Measurements from ENCODE around the gene NUP153.
"Not testable (repeated sequence)": the region's sequence is repeated elsewhere in the genome, so short reads cannot be mapped to it uniquely, and the experiment has no call there.

Gene NUP153

DNA sequence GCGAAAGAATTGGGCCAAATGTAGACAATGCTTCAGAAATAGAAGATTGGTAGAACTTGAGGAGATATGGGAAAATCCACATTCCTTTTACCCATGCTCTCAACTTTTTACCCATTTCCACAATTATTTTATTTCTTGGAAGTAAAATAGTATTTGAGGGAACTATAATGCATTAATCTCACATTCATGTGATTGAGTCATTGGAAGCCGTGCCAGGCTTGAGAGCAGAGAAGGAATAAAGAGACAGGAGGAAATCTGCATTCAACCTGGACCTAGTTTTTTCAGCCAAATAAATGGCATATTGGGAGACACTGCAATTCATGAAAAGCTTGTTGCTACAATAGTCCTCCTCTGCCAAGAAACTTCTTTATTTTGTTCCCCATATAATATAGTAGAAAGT is 2.8 kb upstream of the NUP153 start:
- Histone ChIP-seq H3K27me3 (ENCODE audit: control insufficient read depth in 1 of 2, insufficient read depth in 2 of 2, low read length in 2 of 2) (no peaks in the 10 kb centered on the region), H3K9ac (ENCODE audit: low read length) (no peak overlapping the region), H3K36me3 (ENCODE audit: insufficient read depth, low read length) (no peaks in the 10 kb centered on the region)

DNA sequence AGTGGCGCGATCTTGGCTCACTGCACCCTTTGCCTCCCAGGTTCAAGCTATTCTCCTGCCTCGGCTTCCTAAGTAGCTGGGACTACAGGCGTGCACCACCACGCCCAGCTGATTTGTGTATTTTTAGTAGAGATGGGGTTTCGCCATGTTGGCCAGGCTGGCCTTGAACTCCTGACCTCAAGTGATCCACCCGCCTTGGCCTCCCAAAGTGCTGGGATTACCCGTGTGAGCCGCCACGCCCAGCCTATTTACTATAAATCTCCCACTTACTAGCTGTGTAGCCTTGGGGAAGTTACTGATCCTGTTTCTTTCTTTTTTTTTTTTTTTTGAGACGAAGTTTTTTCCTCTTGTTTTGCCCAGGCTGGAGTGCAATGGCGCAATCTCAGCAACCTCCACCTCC is 1.3 kb upstream of the NUP153 start:
- not testable (repeated sequence) for H3K27me3 ChIP-seq (ENCODE audit: control insufficient read depth in 1 of 2, insufficient read depth in 2 of 2, low read length in 2 of 2); H3K9ac ChIP-seq (ENCODE audit: low read length); H3K9me3 ChIP-seq (ENCODE audit: low read length); H3K36me3 ChIP-seq (ENCODE audit: insufficient read depth, low read length); H3K4me3 ChIP-seq (ENCODE audit: low read depth in 1 of 2, low read length in 2 of 2); H3K27ac ChIP-seq (ENCODE audit: low read depth, low read length)
- H3K4me1 ChIP-seq (ENCODE audit: insufficient read depth, low read length) = peaks cover 11% of the 10 kb centered on the region

More for the DNA sequence above, 2.8 kb upstream of the NUP153 start:
- H3K4me1 ChIP-seq (ENCODE audit: insufficient read depth, low read length) = peaks cover under 1% of the 10 kb centered on the region
- H3K27ac ChIP-seq (ENCODE audit: low read depth, low read length) = no peak overlapping the region
- H3K9me3 ChIP-seq (ENCODE audit: low read length) = no peaks in the 10 kb centered on the region
- no peak overlapping the region for H3K4me3 ChIP-seq (ENCODE audit: low read depth in 1 of 2, low read length in 2 of 2)

DNA sequence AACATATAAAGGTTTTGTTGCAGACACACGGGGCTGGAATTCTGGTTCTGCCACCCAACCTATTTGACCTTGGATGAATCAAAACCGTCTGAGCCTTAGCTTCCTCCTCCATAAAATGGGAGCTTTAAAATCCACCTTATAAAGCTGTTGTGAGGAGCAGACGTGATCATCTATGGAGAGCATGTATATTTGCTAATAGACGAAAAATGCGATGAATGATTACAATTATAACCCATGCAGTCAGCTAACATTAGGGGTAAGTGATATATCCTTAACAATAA is 586 bp upstream of the NUP153 start:
- Histone ChIP-seq H3K27ac (ENCODE audit: low read depth, low read length) (peak overlapping the region; percentile 71), H3K27me3 (ENCODE audit: control insufficient read depth in 1 of 2, insufficient read depth in 2 of 2, low read length in 2 of 2) (no peaks in the 10 kb centered on the region), H3K36me3 (ENCODE audit: insufficient read depth, low read length) (no peaks in the 10 kb centered on the region), H3K4me1 (ENCODE audit: insufficient read depth, low read length) (peaks cover 17% of the 10 kb centered on the region), H3K4me3 (ENCODE audit: low read depth in 1 of 2, low read length in 2 of 2) (peak overlapping the region; percentile 1 to 83), H3K9ac (ENCODE audit: low read length) (no peak overlapping the region), H3K9me3 (ENCODE audit: low read length) (no peaks in the 10 kb centered on the region)

DNA sequence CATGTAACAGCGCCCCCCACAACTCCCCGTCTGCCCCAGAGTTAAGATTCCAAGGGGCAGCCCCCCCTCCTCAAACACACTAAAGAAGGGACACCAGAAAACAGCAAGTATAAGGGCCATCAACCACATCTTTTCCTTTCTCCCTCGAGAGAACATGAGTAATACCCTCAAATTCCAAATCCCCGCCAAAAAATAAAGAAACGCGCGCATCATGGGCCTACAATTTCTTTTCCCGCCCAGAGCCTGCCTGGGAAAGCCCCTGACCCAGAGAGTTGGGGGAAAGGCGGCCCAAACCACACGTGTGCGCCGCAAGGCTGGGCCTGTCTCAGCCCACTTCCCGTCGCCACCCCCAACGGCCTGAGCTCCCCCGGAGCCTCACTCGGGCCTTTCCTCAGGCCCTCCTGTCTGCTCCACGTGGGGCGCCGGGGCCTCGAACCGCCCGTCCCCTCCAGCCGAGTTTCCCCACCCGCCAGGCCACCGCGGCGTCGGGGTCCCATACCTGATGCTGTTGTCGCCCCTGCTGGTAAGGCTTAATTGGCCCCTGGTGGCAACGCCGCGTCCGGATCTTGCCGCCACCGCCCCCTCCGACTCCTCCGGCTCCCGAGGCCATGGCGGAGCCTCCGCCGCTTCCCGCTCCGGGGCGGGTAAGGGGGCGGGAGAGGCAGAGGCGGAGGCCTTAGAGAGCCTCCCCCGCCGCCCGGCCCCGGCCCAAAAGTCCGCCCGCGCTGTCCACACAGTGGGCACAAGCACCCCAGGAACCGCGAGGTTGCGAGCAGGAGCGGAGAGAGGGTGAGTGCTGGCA is 746 bp downstream of the NUP153 start:
- H3K9ac ChIP-seq (ENCODE audit: low read length) = peak overlapping the region; percentile 89
- H3K27me3 ChIP-seq (ENCODE audit: control insufficient read depth in 1 of 2, insufficient read depth in 2 of 2, low read length in 2 of 2) = no peaks in the 10 kb centered on the region
- peaks cover 17% of the 10 kb centered on the region for H3K4me1 ChIP-seq (ENCODE audit: insufficient read depth, low read length)
- H3K36me3 ChIP-seq (ENCODE audit: insufficient read depth, low read length) = no peaks in the 10 kb centered on the region
- H3K27ac ChIP-seq (ENCODE audit: low read depth, low read length) = peak overlapping the region; percentile 99
- H3K9me3 ChIP-seq (ENCODE audit: low read length) = no peaks in the 10 kb centered on the region
- peak overlapping the region; percentile 83 to 96 for H3K4me3 ChIP-seq (ENCODE audit: low read depth in 1 of 2, low read length in 2 of 2)

DNA sequence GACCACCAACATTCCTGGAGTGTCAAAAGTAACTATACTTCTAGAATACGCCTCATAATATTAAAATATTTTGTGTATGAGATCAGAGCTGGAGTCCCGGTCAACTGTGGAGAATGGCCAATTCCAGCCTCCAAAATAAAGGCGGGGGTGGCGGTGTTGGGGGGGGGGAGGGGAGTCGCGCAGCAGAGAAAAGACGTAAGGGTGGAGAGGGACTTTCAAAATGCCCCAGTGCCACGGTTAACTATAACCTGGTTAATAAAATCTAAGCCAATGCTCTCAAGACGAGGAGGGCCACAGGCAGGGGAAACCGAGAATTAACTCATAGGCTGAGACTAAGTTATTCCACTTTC is 1.3 kb downstream of the NUP153 start:
- Histone ChIP-seq H3K4me3 (ENCODE audit: low read depth in 1 of 2, low read length in 2 of 2) (peak overlapping the region; percentile 83 to 96), H3K36me3 (ENCODE audit: insufficient read depth, low read length) (no peaks in the 10 kb centered on the region), H3K9ac (ENCODE audit: low read length) (peak overlapping the region; percentile 89), H3K9me3 (ENCODE audit: low read length) (no peaks in the 10 kb centered on the region), H3K4me1 (ENCODE audit: insufficient read depth, low read length) (peaks cover 19% of the 10 kb centered on the region), H3K27me3 (ENCODE audit: control insufficient read depth in 1 of 2, insufficient read depth in 2 of 2, low read length in 2 of 2) (no peaks in the 10 kb centered on the region), H3K27ac (ENCODE audit: low read depth, low read length) (peak overlapping the region; percentile 99)

DNA sequence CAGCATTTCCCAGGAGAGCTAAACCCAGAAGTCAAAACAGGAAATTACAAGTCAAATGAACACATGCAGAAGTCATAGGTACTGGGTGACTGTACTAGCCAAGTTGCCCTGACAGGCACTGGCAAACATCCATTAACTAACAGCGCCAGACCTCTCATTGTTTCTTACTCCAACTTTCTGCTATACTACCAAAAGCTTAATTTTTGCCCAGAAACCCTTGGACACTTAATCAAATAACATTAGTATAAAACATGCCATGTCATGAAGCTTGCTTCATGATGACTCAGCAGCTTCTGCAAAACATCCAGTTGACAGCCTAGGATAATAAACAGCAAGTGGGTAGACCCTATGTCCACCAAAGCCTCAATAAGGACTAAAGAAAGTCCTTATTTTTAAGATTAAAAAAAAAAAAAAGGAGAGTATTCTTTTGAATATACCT is 3.5 kb downstream of the NUP153 start:
- H3K27me3 ChIP-seq (ENCODE audit: control insufficient read depth in 1 of 2, insufficient read depth in 2 of 2, low read length in 2 of 2) = no peaks in the 10 kb centered on the region

DNA sequence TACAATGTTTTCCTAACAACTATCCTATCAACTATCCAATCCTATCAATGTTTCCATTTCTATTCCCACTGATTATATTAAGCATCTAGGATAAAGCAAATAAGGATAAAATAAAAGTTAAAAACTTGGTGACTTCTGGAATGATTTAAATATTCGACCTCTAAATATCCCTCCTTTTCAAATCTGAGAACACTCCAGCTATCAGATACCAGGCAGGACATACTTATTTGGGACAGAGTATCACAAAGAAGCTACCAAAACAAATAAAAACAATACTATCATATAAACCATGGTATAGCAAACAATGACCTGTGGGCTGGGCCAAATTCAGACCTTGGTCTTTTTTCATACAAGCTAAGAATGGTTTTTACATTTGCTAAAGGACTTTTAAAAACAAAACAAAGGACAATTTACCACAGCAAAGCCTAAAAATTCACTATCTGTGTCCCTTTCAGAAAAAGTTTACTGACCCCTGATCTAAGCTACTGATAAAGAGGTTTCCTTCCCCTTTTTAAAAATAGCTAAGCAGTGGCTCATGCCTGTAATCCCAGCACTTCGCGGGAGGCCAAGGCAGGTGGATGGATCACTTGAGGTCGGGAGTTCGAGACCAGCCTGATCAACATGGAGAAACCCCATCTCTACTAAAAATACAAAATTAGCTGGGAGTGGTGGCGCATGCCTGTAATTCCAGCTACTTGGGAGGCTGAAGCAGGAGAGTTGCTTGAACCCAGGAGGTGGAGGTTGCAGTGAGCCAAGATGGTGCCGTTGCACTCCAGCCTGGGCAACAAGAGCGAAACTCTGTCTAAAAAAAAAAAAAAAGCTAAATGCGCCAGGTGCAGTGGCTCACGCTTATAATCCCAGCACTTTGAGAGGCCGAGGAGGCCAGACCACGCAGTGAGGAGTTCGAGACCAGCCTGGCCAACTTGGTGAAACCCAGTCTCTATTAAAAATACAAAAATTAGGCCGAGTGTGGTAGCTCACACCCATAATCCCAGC is 6.0 kb downstream of the NUP153 start:
- Histone ChIP-seq H3K4me1 (ENCODE audit: insufficient read depth, low read length) (peaks cover 23% of the 10 kb centered on the region), H3K36me3 (ENCODE audit: insufficient read depth, low read length) (no peaks in the 10 kb centered on the region), H3K27me3 (ENCODE audit: control insufficient read depth in 1 of 2, insufficient read depth in 2 of 2, low read length in 2 of 2) (no peaks in the 10 kb centered on the region), H3K4me3 (ENCODE audit: low read depth in 1 of 2, low read length in 2 of 2) (no peak overlapping the region), H3K27ac (ENCODE audit: low read depth, low read length) (no peak overlapping the region), H3K9me3 (ENCODE audit: low read length) (no peaks in the 10 kb centered on the region), H3K9ac (ENCODE audit: low read length) (no peak overlapping the region)

More for the DNA sequence above, 3.5 kb downstream of the NUP153 start:
- no peaks in the 10 kb centered on the region for H3K36me3 ChIP-seq (ENCODE audit: insufficient read depth, low read length)
- H3K9ac ChIP-seq (ENCODE audit: low read length) = no peak overlapping the region
- no peak overlapping the region for H3K27ac ChIP-seq (ENCODE audit: low read depth, low read length)
- no peak overlapping the region for H3K4me3 ChIP-seq (ENCODE audit: low read depth in 1 of 2, low read length in 2 of 2)
- H3K9me3 ChIP-seq (ENCODE audit: low read length) = no peaks in the 10 kb centered on the region
- peaks cover 23% of the 10 kb centered on the region for H3K4me1 ChIP-seq (ENCODE audit: insufficient read depth, low read length)

DNA sequence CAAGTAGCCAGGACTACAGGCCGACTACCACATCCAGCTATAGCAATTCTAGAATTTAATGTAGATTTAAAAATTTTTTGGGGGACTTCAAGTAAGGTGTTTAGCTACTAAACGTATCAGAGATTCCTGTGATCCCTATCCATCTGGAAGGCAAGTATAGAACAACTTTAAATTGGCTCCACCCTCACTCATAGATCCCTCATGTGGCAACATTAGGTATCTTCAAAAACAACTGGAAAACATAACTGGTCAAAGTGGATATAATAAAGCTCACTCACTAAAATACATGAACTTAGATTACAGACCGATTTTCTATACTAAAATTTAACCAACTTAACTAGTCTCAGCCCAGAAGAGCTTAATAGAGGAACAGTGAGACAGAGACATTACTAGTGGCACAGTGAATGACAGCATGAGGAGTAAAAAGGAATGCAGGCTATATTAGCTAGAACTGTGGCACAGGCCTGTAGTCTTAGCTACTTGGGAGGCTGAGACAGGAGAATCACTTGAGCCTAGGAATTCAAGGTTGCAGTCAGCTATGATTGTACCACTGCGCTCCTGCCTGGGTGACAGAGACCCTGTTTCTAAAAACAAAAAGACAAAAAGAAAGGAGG is 14.7 kb downstream of the NUP153 start:
- Histone ChIP-seq H3K9ac (ENCODE audit: low read length) (no peak overlapping the region), H3K36me3 (ENCODE audit: insufficient read depth, low read length) (peaks cover 13% of the 10 kb centered on the region), H3K4me3 (ENCODE audit: low read depth in 1 of 2, low read length in 2 of 2) (no peak overlapping the region), H3K27ac (ENCODE audit: low read depth, low read length) (no peak overlapping the region), H3K27me3 (ENCODE audit: control insufficient read depth in 1 of 2, insufficient read depth in 2 of 2, low read length in 2 of 2) (no peaks in the 10 kb centered on the region), H3K9me3 (ENCODE audit: low read length) (no peaks in the 10 kb centered on the region), H3K4me1 (ENCODE audit: insufficient read depth, low read length) (no peaks in the 10 kb centered on the region)

DNA sequence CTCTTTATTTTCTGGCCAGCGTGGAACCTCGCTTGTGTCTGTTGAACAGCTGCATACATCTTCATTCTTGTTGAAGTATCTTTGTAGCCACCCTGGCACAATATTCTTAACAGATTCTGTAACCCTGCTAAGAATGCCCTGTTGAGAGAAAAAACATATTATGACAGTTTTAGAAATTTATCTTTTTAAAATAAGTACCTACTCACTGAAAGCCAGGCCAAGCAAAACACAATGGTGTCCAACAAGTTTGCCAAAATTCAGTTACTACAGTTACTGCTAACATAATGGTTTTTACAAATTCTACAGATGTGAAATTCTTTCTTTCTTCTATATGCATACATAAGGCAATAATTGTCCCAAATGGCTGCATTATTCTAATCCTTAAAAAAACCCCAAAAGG is 18.2 kb downstream of the NUP153 start:
- H3K27ac ChIP-seq (ENCODE audit: low read depth, low read length) = no peak overlapping the region
- H3K4me1 ChIP-seq (ENCODE audit: insufficient read depth, low read length) = no peaks in the 10 kb centered on the region
- no peaks in the 10 kb centered on the region for H3K27me3 ChIP-seq (ENCODE audit: control insufficient read depth in 1 of 2, insufficient read depth in 2 of 2, low read length in 2 of 2)
- H3K36me3 ChIP-seq (ENCODE audit: insufficient read depth, low read length) = peaks cover 19% of the 10 kb centered on the region
- H3K9me3 ChIP-seq (ENCODE audit: low read length) = no peaks in the 10 kb centered on the region
- no peak overlapping the region for H3K4me3 ChIP-seq (ENCODE audit: low read depth in 1 of 2, low read length in 2 of 2)
- H3K9ac ChIP-seq (ENCODE audit: low read length) = no peak overlapping the region

DNA sequence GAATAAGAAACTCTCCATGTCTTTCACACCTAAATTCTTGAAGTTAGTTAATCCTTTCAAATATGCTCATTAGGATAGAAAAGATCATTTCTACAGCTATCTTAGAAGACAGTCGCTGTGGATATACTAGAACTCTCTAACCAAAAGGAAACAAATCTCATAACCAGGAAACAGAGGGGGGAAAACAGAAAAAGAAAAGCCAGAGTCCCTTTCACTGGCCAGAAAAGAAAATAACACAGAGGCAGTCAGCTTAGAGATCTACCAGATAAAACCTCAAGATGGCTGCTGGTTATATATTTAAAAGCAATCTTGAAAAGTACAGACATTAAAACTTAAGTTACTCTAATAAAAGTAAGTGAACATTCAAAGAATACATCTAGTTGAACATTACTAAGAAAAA is 19.6 kb downstream of the NUP153 start:
- Histone ChIP-seq H3K9ac (ENCODE audit: low read length) (no peak overlapping the region), H3K4me1 (ENCODE audit: insufficient read depth, low read length) (no peaks in the 10 kb centered on the region), H3K4me3 (ENCODE audit: low read depth in 1 of 2, low read length in 2 of 2) (no peak overlapping the region), H3K36me3 (ENCODE audit: insufficient read depth, low read length) (peaks cover 19% of the 10 kb centered on the region), H3K27ac (ENCODE audit: low read depth, low read length) (no peak overlapping the region), H3K9me3 (ENCODE audit: low read length) (no peaks in the 10 kb centered on the region), H3K27me3 (ENCODE audit: control insufficient read depth in 1 of 2, insufficient read depth in 2 of 2, low read length in 2 of 2) (no peaks in the 10 kb centered on the region)

DNA sequence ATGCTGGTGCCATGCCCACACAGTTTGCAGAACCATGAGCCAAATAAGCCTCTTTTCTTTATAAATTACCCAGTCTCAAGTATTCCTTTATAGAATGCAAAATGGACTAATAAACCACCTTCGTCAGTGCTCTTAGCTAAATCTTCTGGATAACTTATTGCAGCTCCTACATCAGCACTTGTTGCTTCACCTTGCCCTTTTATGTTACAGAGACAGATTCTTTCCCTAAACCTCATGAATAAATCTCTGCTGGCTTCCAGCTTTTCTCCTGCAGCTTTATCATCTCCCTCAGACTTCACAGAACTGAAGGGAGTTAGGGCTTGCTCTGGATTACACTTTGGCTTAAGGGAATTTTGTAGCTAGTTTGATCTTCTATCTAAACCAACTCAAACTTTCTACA is 22.6 kb downstream of the NUP153 start:
- peaks cover 5% of the 10 kb centered on the region for H3K4me1 ChIP-seq (ENCODE audit: insufficient read depth, low read length)
- H3K9ac ChIP-seq (ENCODE audit: low read length) = no peak overlapping the region
- no peaks in the 10 kb centered on the region for H3K27me3 ChIP-seq (ENCODE audit: control insufficient read depth in 1 of 2, insufficient read depth in 2 of 2, low read length in 2 of 2)
- no peaks in the 10 kb centered on the region for H3K9me3 ChIP-seq (ENCODE audit: low read length)
- no peak overlapping the region for H3K4me3 ChIP-seq (ENCODE audit: low read depth in 1 of 2, low read length in 2 of 2)
- H3K36me3 ChIP-seq (ENCODE audit: insufficient read depth, low read length) = peaks cover 22% of the 10 kb centered on the region
- H3K27ac ChIP-seq (ENCODE audit: low read depth, low read length) = no peak overlapping the region
